Brain pericyte (primary cell): ENCODE measurements around the gene GRPEL1.

ENCODE experiments used
- DNase-seq: peaks from one replicate; pipeline ENCODE4 v3.0.0-alpha.2; 2012; ENCODE audit warnings: low read depth, low spot score

Gene GRPEL1

GRCh38 chr4:7045553-7045952 is 22.3 kb downstream of the GRPEL1 start:
- no peak for DNase-seq

- no peak for DNase-seq
Observed at GRCh38 chr4:7044137-7044930, 23.5 kb downstream of the GRPEL1 start.

- DNase-seq, result no peak
Observed at GRCh38 chr4:7043284-7044136, 24.4 kb downstream of the GRPEL1 start, which contains the start of gene TADA2B. Gene TADA2B (plus strand): TSS chr4:7043372. CDS start chr4:7043580, 208 bp downstream.

- DNase-seq, result peak; percentile 95
Observed at GRCh38 chr4:7042503-7043283, 25.2 kb downstream of the GRPEL1 start.

GRCh38 chr4:7041801-7042502 is 25.9 kb downstream of the GRPEL1 start:
- no peak for DNase-seq

- DNase-seq, result no peak
Observed at GRCh38 chr4:7041246-7041645, 26.6 kb downstream of the GRPEL1 start.

- DNase-seq, result no peak
Observed at GRCh38 chr4:7040765-7041164, 27.1 kb downstream of the GRPEL1 start.

GRCh38 chr4:7037425-7037824 is 30.4 kb downstream of the GRPEL1 start:
- DNase-seq, result no peak

GRCh38 chr4:7034262-7035081 is 33.4 kb downstream of the GRPEL1 start:
- DNase-seq, result no peak

- no peak for DNase-seq
Observed at GRCh38 chr4:7032596-7032995, 35.3 kb downstream of the GRPEL1 start.

- no peak for DNase-seq
Observed at GRCh38 chr4:7031558-7032449, 36.1 kb downstream of the GRPEL1 start.

GRCh38 chr4:7030856-7031255 is 37.0 kb downstream of the GRPEL1 start:
- DNase-seq, result no peak

GRCh38 chr4:7029921-7030320 is 37.9 kb downstream of the GRPEL1 start:
- DNase-seq, result no peak

GRCh38 chr4:7029212-7029611 is 38.7 kb downstream of the GRPEL1 start:
- DNase-seq, result no peak

- no peak for DNase-seq
Observed at GRCh38 chr4:7027913-7028312, 40.0 kb downstream of the GRPEL1 start.

- DNase-seq, result no peak
Observed at GRCh38 chr4:7027284-7027683, 40.6 kb downstream of the GRPEL1 start.

GRCh38 chr4:7026107-7026506 is 41.8 kb downstream of the GRPEL1 start:
- no peak for DNase-seq

- DNase-seq, result no peak
Observed at GRCh38 chr4:7025040-7025602, 42.7 kb downstream of the GRPEL1 start.

GRCh38 chr4:7024336-7024890 is 43.5 kb downstream of the GRPEL1 start:
- DNase-seq, result no peak
